NCI-H526 (cell line): ENCODE measurements around the gene PAPSS2.
"Not testable (repeated sequence)": the region's sequence is repeated elsewhere in the genome, so short reads cannot be mapped to it uniquely, and the experiment has no call there.

ENCODE experiments used
- DNase-seq, 2 experiments: peaks; one replicate each; lab custom pipeline; 2025; lab: John Stamatoyannopoulos, UW

The PAPSS2 gene

DNA sequence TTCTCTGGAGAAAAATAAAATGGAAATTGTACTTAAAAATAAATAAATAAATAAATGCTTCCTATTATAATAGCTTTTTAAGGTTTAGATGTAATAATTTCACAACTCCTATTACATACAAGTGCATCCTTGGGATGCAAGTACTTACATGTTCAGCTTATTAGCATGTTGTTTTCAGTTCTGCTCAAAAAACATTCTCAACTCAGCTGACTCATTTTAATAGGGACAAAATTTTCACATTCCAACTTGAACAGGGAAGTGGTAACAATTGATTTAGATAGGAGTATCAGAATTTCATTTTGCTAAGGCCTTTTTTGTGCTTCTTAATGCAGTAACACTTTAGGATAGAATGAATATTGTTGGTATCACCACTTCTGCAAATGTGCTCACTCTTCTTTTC is 16.7 kb upstream of the PAPSS2 start:
- no peak for DNase-seq

DNA sequence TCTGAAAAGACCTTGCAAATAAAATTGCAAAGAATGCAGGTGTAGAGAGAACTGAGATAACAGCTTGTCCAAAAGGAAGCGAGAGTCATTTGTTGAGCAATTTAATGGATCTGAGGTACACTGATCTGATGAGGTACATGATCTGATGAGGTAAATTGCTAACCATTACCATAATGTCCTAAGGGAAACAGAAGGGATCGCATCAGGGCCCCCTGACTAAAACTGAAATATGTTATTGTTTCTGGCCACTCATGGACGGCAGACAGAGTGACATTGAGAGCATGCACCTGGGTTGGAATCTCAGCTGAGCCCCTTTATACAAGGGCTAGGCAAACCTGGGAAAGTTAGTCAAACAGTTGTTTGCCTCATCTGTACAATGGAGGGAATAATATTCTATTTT is 15.8 kb upstream of the PAPSS2 start:
- DNase-seq: no peak

DNA sequence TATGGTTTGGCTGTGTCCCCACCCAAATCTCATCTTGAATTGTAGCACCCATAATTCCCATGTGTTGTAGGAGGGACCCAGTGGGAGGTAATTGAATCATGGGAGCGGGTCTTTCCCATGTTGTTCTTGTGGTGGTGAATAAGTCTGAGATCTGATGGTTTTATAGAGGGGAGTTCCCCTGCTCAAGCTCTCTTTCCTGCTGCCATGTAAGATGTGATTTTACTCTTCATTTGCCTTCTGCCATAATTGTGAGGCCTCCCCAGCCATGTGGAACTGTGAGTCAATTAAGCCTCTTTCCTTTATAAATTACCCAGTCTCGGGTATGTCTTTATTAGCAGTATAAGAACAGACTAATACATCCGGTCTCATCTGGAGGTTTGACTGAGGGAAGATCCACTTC is 15.2 kb upstream of the PAPSS2 start:
- not testable (repeated sequence) for DNase-seq

DNA sequence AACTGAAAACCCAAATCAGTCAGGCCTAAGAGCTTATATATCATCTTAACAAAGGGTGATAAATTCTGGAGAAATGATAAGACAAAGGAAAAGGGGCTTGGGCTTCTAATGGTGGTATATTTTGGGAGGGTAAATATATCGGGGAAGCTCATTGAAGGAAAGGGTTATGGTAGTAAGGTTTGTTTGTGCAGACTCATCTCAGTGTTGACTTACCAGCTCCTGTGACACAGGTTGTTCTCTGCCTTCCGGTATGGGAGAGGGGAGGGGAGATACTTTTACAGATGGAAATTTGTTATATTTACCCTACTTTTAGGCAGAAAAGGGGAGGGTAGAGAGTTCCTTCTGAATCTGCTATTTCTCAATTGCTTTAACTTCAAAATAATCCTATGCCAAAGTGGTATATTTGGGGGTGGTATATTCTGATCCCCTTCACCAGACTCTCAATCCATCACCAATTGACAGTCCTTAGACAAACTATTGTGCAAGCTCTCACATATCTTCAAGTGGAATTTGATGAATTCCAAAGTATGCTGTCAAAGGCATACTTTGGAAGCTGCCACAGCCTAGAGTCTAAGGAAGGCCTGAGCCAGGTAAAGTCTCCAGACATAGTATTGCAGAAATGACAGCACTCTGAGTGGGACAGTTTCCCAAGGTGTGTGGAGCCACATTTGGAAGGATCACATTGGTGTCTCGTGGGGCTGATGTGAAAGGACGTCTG is 13.3 kb upstream of the PAPSS2 start:
- no peak for DNase-seq

DNA sequence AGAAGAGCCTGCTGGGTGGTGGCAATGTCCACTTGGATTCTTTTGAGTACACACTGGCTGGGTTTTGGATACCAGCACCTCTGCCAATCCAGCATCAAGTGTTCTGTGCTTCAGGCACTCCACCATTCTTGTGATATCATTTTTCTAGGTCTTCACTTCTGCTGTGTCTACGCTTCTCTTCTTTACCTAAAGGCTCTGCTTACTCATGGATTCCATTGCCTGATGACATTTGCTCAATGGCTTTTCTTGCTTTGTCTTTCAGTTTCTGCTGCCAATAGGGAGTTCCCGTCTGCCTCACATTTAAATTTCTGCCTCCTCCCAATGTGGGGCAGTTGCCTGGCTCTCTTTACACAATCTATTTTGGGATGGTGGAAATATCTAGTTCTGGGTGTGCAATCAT is 12.7 kb upstream of the PAPSS2 start:
- no peak for DNase-seq

DNA sequence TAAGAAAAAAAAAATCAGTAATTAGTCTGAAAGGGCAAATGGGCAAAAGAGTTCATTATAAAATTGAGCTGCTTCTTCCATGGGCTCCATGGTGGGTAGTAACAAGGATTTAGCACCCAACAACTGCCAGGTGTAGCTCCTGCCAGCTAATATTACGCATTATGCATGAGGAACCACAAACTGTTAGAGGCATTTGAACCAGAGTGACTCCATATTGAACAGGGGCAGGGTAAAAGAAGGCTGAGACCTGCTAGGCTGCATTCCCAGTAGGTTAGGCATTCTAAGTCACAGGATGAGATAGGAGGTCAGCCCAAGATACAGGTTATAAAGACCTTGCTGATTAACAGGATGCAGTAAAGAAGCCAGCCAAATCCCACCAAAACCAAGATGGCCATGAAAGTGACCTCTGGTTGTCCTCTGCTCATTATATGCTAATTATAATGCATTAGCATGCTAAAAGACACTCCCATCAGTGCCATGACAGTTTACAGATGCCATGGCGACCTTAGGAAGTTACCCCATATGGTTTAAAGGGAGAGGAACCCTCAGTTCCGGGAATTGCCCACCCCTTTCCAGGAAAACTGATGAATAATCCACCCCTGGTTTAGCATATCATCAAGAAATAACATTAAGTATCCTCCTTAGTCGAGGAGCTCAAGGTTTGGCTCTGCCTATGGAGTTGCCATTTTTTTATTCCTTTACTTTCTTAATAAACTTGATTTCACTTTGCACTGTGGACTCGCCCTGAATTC is 8.7 kb upstream of the PAPSS2 start:
- no peak for DNase-seq

DNA sequence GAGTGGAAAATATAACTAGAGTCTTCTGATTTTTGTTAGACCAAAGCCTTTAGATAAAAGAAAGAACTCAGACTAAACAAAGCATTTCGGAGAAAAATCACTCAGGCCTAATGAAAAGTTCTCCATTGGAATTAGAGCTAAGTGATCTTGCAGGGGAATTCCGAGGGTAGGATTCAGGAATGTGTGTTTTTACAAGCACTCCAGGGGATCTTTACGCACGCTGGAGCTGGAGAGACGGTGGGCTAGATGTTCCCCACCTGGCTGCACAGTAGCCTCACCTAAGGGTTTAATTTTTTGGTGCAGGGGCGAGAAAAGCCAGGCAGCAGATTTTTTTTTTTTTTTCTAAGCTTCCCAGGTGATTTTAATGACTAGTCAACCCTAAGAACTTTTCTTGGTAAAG is 7.9 kb upstream of the PAPSS2 start:
- no peak for DNase-seq

DNA sequence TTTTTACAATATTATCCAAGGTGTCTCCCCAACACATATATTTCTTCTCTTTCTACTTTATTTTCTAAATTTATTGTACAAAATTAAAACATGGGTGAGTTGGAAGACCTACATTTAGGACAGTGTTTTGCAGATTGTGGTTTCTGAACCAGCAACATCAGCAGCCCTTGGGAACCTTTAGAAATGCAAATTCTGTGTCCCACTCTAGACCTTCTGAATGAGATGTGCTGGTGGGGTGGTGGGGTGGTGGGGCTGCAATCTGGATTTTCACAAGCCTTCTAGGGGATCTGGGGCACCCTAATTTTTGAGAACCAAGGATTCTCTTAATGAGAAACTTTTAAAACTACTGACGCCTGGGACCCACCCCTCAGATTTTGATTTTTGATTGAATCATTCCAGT is 7.4 kb upstream of the PAPSS2 start:
- DNase-seq: no peak

DNA sequence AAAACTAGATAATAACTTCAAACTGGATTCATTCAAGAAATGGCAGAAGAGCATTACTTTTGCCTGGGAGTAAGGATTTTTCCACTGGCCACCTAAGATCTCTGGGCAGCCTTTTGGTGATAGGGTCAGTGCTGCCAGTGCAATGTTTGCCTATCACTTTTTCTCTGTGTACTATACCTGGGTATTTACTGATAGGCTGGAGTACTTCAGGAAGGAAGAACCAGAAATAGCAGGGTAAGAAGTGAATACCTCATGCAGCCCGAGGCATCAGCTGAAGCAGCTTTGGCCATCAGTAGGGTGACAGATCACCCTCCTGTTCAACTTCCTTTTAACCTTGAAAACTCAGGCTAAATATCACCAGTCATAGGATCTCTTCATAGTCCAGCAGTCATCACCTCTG is 5.5 kb upstream of the PAPSS2 start:
- DNase-seq: no peak

DNA sequence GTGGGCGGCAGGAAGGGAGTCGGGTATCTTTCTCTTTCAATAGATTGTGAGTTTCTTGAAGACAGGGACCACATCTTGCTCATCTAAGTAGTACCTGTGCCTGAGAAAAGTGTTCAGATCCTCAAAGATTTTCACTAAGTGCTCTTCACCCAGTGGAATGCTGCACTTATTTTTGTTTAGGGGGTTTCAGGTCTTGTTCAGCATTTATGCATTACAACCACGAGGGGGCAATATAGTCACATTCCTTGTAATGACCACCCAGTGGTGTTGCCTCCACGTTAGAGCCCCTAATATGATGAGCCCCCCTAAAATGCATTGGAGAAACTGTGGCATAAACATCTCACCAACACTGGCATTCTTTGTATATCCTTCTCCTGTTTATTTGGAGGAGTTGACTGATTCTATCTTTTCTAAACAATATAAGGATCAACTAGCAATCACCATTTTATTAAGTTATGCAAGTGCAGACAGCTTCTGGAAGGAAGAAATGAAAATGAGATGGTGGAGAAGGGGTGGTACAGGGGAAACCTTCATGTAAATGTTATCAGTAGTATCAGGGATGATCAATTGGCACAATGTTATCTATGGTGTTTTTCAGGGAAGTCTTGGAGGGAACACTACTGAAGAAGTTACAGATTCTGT is 3.1 kb upstream of the PAPSS2 start:
- DNase-seq: peak in 1 of 2 experiments; percentile 44

DNA sequence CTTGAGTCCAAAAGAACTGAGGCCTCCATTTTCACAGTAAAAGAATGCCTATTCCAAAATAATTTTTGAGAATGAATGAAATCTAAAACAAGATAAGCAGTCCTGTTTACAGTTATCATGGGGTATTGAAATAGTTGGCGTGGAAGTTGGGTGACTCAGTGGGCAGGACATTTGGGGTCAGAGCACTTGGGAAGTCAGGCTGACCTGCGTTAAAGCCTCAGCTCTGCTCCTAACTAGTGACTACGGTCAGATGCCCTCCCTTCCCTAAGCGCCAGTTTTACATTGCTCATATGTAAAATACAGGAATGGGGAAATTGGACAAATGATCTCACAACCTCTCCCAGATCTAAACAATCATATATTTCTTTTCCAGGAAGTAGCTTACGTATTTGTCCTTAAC is 2.3 kb upstream of the PAPSS2 start:
- no peak for DNase-seq

DNA sequence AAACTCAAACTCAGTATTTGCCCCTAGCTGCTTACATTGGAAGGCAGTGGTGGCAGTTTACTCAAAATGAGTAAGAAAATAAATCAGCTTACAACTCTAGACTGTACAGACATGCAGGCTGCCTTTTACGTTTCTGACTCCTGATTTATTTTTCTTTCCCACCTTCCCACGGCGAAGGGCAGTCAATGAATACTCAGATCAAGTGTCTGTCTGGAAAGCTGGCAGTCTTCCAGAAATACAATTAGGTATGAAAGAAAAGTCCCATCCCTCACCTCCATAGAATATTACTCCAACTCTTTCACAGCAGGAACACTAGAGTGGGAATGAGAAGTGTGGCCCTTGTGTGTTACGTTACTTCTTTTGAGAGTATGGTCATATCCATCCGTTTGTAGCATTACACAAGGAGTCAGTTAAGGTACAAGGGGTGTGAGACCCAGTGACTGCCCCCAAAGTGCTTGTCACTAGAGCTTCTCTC is 1.3 kb upstream of the PAPSS2 start:
- DNase-seq: peak in 1 of 2 experiments; percentile 7

DNA sequence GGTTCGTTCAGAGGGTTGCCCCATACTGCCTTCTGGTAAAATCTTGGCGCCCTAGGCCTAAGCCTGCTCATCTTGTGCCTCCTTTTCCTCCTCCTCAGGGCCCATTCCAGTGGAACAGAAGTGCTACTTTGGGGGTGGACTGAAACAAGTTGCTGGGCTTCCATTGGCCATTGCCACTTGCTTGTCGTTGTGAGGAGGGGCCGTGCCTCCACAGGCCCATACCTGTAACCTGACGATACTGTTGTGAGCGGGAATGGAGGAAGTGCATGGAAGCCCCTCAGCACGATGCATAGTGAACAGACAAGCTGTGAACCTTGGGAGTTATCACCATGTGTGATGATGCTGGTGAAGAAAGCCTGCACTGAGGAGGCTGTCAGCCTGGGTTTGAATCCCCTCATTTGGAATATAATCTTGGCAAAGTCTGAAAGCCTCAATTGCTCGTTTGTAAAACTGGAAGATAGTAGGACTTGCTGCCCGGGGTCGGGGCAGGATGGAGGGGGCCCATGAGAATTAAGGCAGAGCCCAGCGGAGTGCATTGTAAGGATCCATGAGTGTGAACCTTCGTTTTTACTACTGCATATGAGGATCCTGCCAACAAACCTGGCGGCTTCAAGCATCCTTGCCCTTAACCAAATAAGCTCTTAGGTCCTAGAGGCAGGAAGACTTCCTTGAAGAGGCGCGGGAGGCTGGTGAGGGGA is 671 bp upstream of the PAPSS2 start:
- peak in 1 of 2 experiments; percentile 45 for DNase-seq

DNA sequence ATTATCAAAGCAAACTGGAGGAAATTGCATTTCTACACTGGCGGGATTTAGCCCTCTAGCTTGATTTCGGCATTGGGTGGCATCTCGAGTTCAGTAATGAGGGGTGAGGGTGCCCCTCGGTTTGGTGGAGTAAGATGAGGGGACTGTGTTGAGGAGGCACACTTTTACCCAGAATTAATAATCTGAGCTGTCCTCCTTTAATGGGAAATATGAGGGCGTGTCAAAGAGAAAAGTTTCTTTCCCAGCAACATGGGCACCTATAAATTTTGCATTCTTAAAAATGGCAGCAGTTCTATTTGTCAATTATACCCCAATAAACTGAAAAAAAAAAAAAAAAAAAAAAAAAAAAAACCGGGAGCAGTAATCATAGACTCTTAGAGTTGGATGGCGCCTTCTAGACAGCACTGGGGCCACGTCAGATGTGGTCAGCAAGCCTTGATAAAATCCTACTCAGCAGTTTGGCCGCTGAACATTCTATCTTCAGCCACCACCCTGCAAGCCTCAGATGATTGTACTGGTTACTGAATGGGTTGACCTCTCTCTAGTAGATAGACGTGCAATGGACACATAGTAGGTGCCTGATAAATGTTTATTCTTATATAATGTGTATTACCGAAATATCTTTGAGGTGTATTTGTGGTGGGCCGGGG is 931 bp downstream of the PAPSS2 start:
- no peak for DNase-seq

DNA sequence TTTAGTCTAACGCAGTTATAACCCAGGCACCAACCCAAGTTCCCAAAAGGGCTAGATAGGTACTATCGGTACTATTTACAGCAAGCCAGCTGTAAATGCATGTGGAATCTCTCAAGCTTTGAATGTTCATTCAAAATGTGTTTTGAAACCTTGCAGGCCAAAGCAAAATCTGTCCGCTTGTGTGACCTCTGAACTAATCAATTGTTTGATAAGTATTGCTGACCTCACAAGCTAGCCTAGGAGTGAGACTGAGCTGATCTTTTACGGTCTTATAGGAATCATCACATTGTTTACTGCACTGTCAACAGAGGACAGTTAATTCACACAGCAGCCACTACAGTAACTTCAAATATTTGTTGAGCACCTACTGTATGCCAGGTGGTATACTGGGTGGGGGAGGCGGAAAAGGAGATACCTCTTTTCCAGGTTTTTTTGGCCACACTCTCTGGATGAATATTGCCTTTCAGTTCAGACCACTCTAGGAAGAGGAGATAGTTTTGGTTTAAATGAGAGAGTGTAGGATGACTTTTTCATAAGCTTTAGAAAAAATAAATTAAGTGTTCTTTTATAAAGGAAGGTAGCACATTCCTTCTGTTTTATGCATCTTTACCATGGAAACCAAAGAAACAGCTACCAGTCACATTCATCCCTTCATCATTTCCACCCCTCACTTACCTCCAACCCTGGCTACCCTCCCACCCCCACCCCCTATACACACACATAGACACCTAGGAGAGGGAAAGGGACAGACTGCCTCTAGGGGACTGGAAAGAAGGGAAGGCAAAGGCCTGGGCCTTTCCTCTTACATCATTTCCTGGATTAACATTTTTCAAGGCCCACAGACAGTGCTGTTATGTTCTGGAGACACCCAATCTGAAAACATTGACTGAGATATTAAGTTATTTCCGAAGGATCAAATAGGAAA is 2.4 kb downstream of the PAPSS2 start:
- DNase-seq: no peak

DNA sequence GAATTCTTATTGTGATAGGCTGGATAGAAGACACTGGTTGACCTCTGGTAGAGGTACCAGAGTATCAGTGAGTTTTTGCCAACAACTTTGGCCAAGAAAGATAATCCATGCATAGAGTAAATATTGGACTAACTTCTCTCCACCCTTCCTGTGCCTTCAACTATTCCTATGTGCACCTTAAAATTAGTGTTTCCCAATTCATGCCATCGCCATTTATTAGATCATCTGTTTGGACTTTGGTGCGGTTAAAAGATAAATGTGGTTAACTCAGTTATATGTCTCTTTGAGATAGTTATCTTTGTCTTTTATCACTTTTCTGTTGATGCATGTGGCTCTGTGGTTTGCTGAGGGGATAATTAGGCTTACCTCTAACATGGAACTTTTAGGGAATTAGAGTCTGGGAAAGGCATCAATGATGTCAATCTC is 4.6 kb downstream of the PAPSS2 start:
- no peak for DNase-seq

DNA sequence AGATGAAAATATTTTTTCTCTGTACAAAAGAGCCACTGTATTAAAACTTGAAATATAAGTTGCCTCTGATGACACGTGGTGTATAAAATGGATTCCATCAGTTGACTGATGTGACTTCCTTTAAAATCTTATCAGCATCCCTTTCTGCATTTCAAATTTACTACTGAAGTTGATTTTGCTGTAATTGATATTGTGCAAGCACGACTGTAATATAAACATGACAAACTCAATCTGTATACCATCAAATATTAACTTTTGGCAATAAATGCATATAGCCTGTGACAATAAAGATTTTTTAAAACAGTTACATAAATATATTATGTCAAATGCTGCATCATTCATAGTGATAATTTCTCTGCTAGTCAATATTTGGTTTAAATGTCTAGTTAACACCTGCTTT is 7.8 kb downstream of the PAPSS2 start:
- DNase-seq: no peak

DNA sequence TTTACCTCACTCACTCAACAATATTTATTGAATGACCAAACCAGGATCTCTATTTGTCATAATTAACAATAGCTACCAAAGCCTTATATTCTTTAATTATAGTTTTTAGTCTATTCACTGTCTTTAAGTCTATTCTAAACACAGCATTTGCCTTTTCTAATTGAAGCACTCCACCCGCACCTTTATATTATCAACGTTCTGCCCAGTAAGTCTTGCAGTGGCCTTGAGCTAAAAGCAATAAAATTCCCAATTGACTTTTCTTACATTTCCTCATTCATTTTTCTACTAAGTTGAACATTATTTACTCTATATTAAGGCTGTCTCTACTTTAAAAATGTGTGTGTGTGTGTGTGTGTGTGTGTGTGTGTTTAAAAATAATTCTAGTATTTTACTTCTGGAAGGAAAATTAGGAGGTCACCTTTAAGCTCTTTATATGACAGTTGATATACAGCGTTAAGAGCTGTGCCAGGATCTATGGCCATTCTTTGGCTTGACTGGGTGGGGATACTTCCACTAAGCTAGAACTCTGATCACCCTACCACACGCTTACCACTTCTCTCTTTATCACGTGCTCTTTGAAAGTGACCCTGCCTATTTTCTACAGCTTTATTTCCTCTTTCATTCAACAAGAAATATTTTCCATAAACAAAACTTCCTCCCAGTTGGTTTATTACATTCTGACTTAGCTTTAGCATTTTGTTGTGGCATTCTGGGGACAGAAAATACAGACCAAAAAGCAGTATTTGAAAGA is 8.8 kb downstream of the PAPSS2 start:
- DNase-seq: no peak

DNA sequence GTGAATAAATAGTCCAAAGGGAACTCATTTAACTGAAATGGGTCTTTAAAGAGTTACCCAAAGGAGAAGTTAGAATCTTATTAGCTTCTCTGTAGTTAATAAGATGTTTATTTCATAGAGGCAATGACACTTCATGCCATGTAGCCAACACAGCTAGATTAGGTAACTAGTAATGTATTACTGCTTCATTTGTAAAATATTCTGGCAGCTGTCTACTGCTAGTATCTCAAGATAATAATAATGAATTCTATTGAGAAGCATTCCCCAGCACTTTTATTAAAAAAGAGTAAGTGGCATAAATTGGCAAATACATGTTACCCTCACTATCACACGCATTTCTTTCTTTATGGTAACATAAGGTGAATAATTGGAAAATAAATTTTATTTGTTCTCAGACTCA is 10.1 kb downstream of the PAPSS2 start:
- no peak for DNase-seq

DNA sequence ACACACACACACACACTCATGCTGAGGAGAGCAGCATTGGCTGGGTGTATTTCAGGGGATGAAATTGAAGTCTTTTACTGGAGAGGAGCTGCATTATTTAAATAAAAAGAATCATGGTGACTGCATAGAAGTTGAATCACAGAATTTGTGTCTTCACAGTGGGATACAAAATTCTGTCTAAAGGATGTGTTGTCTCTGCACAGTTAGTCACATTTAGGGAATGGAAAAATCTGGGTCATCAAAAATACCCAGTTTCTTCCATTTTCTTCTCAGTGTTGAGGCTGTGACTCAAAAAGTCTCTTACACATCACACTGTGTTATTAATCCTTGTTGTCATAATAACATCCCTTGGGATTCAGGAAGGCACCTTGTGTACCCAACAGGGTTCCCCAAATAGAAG is 10.9 kb downstream of the PAPSS2 start:
- DNase-seq: no peak
